CD14-positive monocyte (primary cell): ENCODE data around the gene CFAP97D1. TPM values are rescaled to one million over a fixed set of nuclear protein-coding genes. Genes with fewer than 3 reads are reported as not detected.

Experiments
- DNase-seq, 3 donors: peaks; one replicate each; pipeline ENCODE4 v3.0.0-alpha.2; 2011 to 2022
- H2AFZ ChIP-seq: 2 replicates; pipeline ENCODE4 v1.6.0; 2012; ENCODE audit warnings: mild to moderate bottlenecking, low read depth, low read length, inconsistent platforms; ENCODE audit not compliant: insufficient read depth, poor library complexity, severe bottlenecking
- H3K27ac ChIP-seq, 2 donors: 1 replicate in 1 of 2; 2 replicates in 1 of 2; pipeline ENCODE4 v1.5.1; 2012 to 2013; ENCODE audit warnings: low read length in 2 of 2, control low read depth in 1 of 2, inconsistent platforms in 1 of 2, low read depth in 1 of 2, mild to moderate bottlenecking in 1 of 2
- H3K27me3 ChIP-seq, 2 donors: one replicate each; pipeline versions ENCODE4 v1.6.0 to v1.6.1; 2011 to 2013; ENCODE audit warnings: low read length in 2 of 2; ENCODE audit not compliant: control insufficient read depth in 2 of 2, insufficient read depth in 2 of 2
- H3K36me3 ChIP-seq, 2 donors: replicated peaks in 1 of 2; 1 replicate in 1 of 2; 2 replicates in 1 of 2; pipeline versions ENCODE4 v1.5.1 to v1.6.1; 2012 to 2013; ENCODE audit warnings: low read length in 2 of 2, control low read depth in 1 of 2, inconsistent platforms in 1 of 2, mild to moderate bottlenecking in 1 of 2; ENCODE audit not compliant: insufficient read depth in 2 of 2, control insufficient read depth in 1 of 2
- H3K4me1 ChIP-seq, 2 donors: 1 replicate in 1 of 2; 2 replicates in 1 of 2; pipeline versions ENCODE4 v1.5.1 to v1.6.1; 2012 to 2013; ENCODE audit warnings: low read length in 2 of 2, control low read depth in 1 of 2, inconsistent platforms in 1 of 2, mild to moderate bottlenecking in 1 of 2, moderate library complexity in 1 of 2; ENCODE audit not compliant: insufficient read depth in 2 of 2, control insufficient read depth in 1 of 2
- H3K4me2 ChIP-seq: replicated peaks from 2 replicates; pipeline ENCODE3; 2012; ENCODE audit warnings: low read length, moderate library complexity, mild to moderate bottlenecking; ENCODE audit not compliant: poor library complexity, severe bottlenecking; ENCODE audit errors: extremely low read depth
- H3K4me3 ChIP-seq, 3 experiments: fragments of 200-600 bp in 1 of 3; sonication (generic) in 1 of 3; replicated peaks in 1 of 3; 1 replicate in 2 of 3; 2 replicates in 1 of 3; pipeline ENCODE4 v1.5.1; 2011 to 2013; ENCODE audit warnings: low read length in 3 of 3, mild to moderate bottlenecking in 3 of 3, control low read depth in 2 of 3, low read depth in 2 of 3, inconsistent platforms in 1 of 3, moderate library complexity in 1 of 3
- H3K79me2 ChIP-seq: 2 replicates; pipeline ENCODE4 v1.6.0; 2012; ENCODE audit warnings: mild to moderate bottlenecking, control low read depth, inconsistent platforms, low read length, moderate library complexity; ENCODE audit not compliant: insufficient read depth
- H3K9ac ChIP-seq: 2 replicates; pipeline ENCODE4 v1.6.0; 2017; ENCODE audit warnings: low read length, mild to moderate bottlenecking; ENCODE audit not compliant: insufficient read depth, poor library complexity, severe bottlenecking
- H3K9me3 ChIP-seq, 2 donors: replicated peaks in 1 of 2; 1 replicate in 1 of 2; 2 replicates in 1 of 2; pipeline versions ENCODE4 v1.5.1 to v1.6.1; 2012 to 2013; ENCODE audit warnings: low read length in 2 of 2, control low read depth in 1 of 2; ENCODE audit not compliant: control insufficient read depth in 1 of 2, insufficient read depth in 1 of 2
- H4K20me1 ChIP-seq: 2 replicates; pipeline ENCODE4 v1.6.0; 2012; ENCODE audit warnings: mild to moderate bottlenecking, low read length, control low read depth, moderate library complexity; ENCODE audit not compliant: insufficient read depth
- H3K27ac Mint-ChIP-seq, 7 donors: one replicate each; pipeline ENCODE4 v1.8.0; 2020; ENCODE audit warnings: mild to moderate bottlenecking in 7 of 7, mixed read lengths in 7 of 7, moderate library complexity in 6 of 7, inconsistent platforms in 2 of 7
- H3K27me3 Mint-ChIP-seq, 3 donors: one replicate each; pipeline ENCODE4 v1.8.0; 2021 to 2022; ENCODE audit warnings: low read depth in 3 of 3, mild to moderate bottlenecking in 3 of 3, mixed read lengths in 3 of 3, moderate library complexity in 3 of 3, inconsistent platforms in 1 of 3
- H3K36me3 Mint-ChIP-seq, 2 donors: one replicate each; pipeline ENCODE4 v1.8.0; 2020; ENCODE audit warnings: mixed read lengths in 2 of 2, inconsistent platforms in 1 of 2, mild to moderate bottlenecking in 1 of 2
- H3K4me1 Mint-ChIP-seq: one replicate; pipeline ENCODE4 v1.8.0; 2020; ENCODE audit warnings: mild to moderate bottlenecking, mixed read lengths
- H3K4me3 Mint-ChIP-seq, 2 donors: one replicate each; pipeline ENCODE4 v1.8.0; 2020; ENCODE audit warnings: mild to moderate bottlenecking in 2 of 2, mixed read lengths in 2 of 2, moderate library complexity in 1 of 2
- H3K9me3 Mint-ChIP-seq, 7 donors: one replicate each; pipeline ENCODE4 v1.8.0; 2020 to 2022; ENCODE audit warnings: mixed read lengths in 7 of 7, mild to moderate bottlenecking in 6 of 7, moderate library complexity in 6 of 7, inconsistent platforms in 2 of 7
- CTCF ChIP-seq: fragments of 200-600 bp; IDR thresholded peaks from one replicate; pipeline ENCODE4 v1.8.0; 2022; ENCODE audit warnings: antibody characterized with exemption, mild to moderate bottlenecking
- WGBS: methylation state at CpG from one replicate; pipeline ENCODE4 v1.1.5; 2013; ENCODE audit warnings: missing lambda C conversion rate; ENCODE audit not compliant: insufficient coverage; 5-methylcytosine and 5-hydroxymethylcytosine counted together
- intact Hi-C, 2 donors: fragments of 100-400 bp; cut with micrococcal nuclease; formaldehyde crosslinking; loops; one replicate each; pipeline versions ENCODE4 v1.15.0 to v1.15.1; 2023
- polyA plus RNA-seq, 3 donors: library from polyadenylated mRNA; depleted of rRNA in 1 of 3; unstranded in 2 of 3; stranded (reverse) in 1 of 3; fragments of 300-500 nt in 2 of 3; fragments of >200 nt in 1 of 3; fragmentation: Illumina TruSeq in 2 of 3; gene quantifications; 1 replicate in 2 of 3; 2 replicates in 1 of 3; pipeline ENCODE4 v1.2.3, GENCODE V29; 2012 to 2021

Gene CFAP97D1
- polyA plus RNA-seq, 3 donors, result 0.07 TPM; not detected in 2

- Mint-ChIP-seq H3K27ac (peak overlapping the region; percentile 83 to 93 (median 89)), H3K9me3 (no peaks in the 10 kb centered on the region), H3K4me3 (peak overlapping the region in 1 of 2 donors; percentile 39), H3K27me3 (no peaks in the 10 kb centered on the region), H3K36me3 (peaks cover 39 to 54% of the 10 kb centered on the region in 2 donors), H3K4me1 (peaks cover 85% of the 10 kb centered on the region)
- no peak for TF ChIP-seq CTCF
- 0% methylated on average over 7 of the region's 9 CpGs for WGBS
- no peak overlapping the region for H3K9ac ChIP-seq
- peak overlapping the region in 1 of 3 experiments; percentile 27 for H3K4me3 ChIP-seq
- H3K79me2 ChIP-seq, result peaks cover 15% of the 10 kb centered on the region
- DNase-seq, result peak; percentile 76 to 87 (median 81)
- H4K20me1 ChIP-seq, result peaks cover 20% of the 10 kb centered on the region
- H3K9me3 ChIP-seq, result no peaks in the 10 kb centered on the region
- peaks cover 21 to 31% of the 10 kb centered on the region in 2 donors for H3K36me3 ChIP-seq
- intact Hi-C loops, result loop anchor here in 1 of 2 donors (5.0 kb wide), 1 partner anchor 186 kb away; no protein-coding TSS in a partner anchor
- peak overlapping the region; percentile 32 to 62 for H3K27ac ChIP-seq
- H2AFZ ChIP-seq, result no peak overlapping the region
- no peaks in the 10 kb centered on the region for H3K27me3 ChIP-seq
- H3K4me2 ChIP-seq, result peak overlapping the region; percentile 45
- H3K4me1 ChIP-seq, result peaks cover 75 to 76% of the 10 kb centered on the region in 2 donors
Observed at GRCh38 chr17:43768382-43768781, 11.9 kb upstream of the CFAP97D1 start.

GRCh38 chr17:43768943-43769342 lies 11.3 kb upstream of the CFAP97D1 start:
- H3K36me3 ChIP-seq, result peaks cover 22 to 34% of the 10 kb centered on the region in 2 donors
- Mint-ChIP-seq H3K4me3 (peak overlapping the region in 1 of 2 donors; percentile 39), H3K4me1 (peaks cover 89% of the 10 kb centered on the region), H3K27ac (peak overlapping the region in 6 of 7 donors; percentile 77 to 90 (median 84)), H3K27me3 (no peaks in the 10 kb centered on the region), H3K36me3 (peaks cover 44 to 59% of the 10 kb centered on the region in 2 donors), H3K9me3 (peaks cover 0 to 2% (median 0%) of the 10 kb centered on the region in 7 donors)
- peak overlapping the region; percentile 45 for H3K4me2 ChIP-seq
- H3K9ac ChIP-seq, result no peak overlapping the region
- peaks cover 81 to 82% of the 10 kb centered on the region in 2 donors for H3K4me1 ChIP-seq
- H3K79me2 ChIP-seq, result peaks cover 15% of the 10 kb centered on the region
- 40% methylated on average over 1 of the region's 7 CpGs for WGBS
- TF ChIP-seq CTCF, result no peak
- no peaks in the 10 kb centered on the region for H3K27me3 ChIP-seq
- intact Hi-C loops, result loop anchor here in 1 of 2 donors (5.0 kb wide), 1 partner anchor 187 kb away; no protein-coding TSS in a partner anchor
- peaks cover 20% of the 10 kb centered on the region for H4K20me1 ChIP-seq
- H3K9me3 ChIP-seq, result no peaks in the 10 kb centered on the region
- H3K4me3 ChIP-seq, result peak overlapping the region in 1 of 3 experiments; percentile 27
- H3K27ac ChIP-seq, result peak overlapping the region; percentile 47 to 62
- no peak for DNase-seq
- no peak overlapping the region for H2AFZ ChIP-seq
